DOHH2 (cell line): Measurements from ENCODE around the gene ATP6V1G3.

Experiments used
- H3F3A ChIP-seq: fragments of 200-600 bp; sonication (generic), shearing (Covaris generic); 2 replicates; pipeline ENCODE4 v1.6.0; 2016; ENCODE audit warnings: antibody characterized with exemption, mild to moderate bottlenecking; ENCODE audit not compliant: control insufficient read depth, insufficient read depth
- H3K27ac ChIP-seq: fragments of 200-600 bp; sonication (generic); 2 replicates; pipeline ENCODE4 v1.5.1; 2014; ENCODE audit warnings: low read depth, mild to moderate bottlenecking, low read length, moderate library complexity
- H3K27me3 ChIP-seq: fragments of 200-600 bp; sonication (generic); 2 replicates; pipeline ENCODE4 v1.6.1; 2014; ENCODE audit warnings: mild to moderate bottlenecking, low read length, mixed read lengths; ENCODE audit not compliant: control insufficient read depth
- H3K36me3 ChIP-seq: fragments of 200-600 bp; sonication (generic); 2 replicates; pipeline ENCODE4 v1.6.1; 2014; ENCODE audit warnings: mild to moderate bottlenecking, low read length, moderate library complexity, mixed read lengths; ENCODE audit not compliant: control insufficient read depth
- H3K4me1 ChIP-seq: fragments of 200-600 bp; sonication (generic); 2 replicates; pipeline ENCODE4 v1.6.1; 2014; ENCODE audit warnings: mild to moderate bottlenecking, low read length, mixed read lengths; ENCODE audit not compliant: control insufficient read depth
- H3K4me2 ChIP-seq: fragments of 200-600 bp; sonication (generic); 2 replicates; pipeline ENCODE4 v1.6.0; 2014; ENCODE audit warnings: mild to moderate bottlenecking, low read length, moderate library complexity
- H3K4me3 ChIP-seq: fragments of 200-600 bp; sonication (generic); 2 replicates; pipeline ENCODE4 v1.5.1; 2014; ENCODE audit warnings: mild to moderate bottlenecking, low read length, mixed read lengths
- H3K79me2 ChIP-seq: fragments of 200-600 bp; sonication (generic); 2 replicates; pipeline ENCODE4 v1.6.1; 2014; ENCODE audit warnings: mild to moderate bottlenecking, low read length, mixed read lengths; ENCODE audit not compliant: control insufficient read depth
- H3K9me2 ChIP-seq: fragments of 200-600 bp; sonication (generic); replicated peaks from 2 replicates; pipeline ENCODE4 v1.6.1; 2014; ENCODE audit warnings: mild to moderate bottlenecking, low read length, mixed read lengths; ENCODE audit not compliant: control insufficient read depth
- H3K9me3 ChIP-seq: fragments of 200-600 bp; sonication (generic); 2 replicates; pipeline ENCODE4 v1.6.1; 2014; ENCODE audit warnings: antibody characterized with exemption, low read length, mixed read lengths; ENCODE audit not compliant: control insufficient read depth, insufficient read depth
- H4K20me1 ChIP-seq: fragments of 200-600 bp; sonication (generic); 2 replicates; pipeline ENCODE4 v1.6.0; 2014; ENCODE audit warnings: low read depth, mild to moderate bottlenecking, antibody characterized with exemption, low read length, moderate library complexity; ENCODE audit not compliant: control insufficient read depth, insufficient read depth
- CTCF ChIP-seq: fragments of 200-600 bp; sonication (generic); IDR thresholded peaks from one replicate; pipeline ENCODE4 v1.5.1; 2014; ENCODE audit warnings: antibody characterized with exemption, mild to moderate bottlenecking, low read depth, low read length; ENCODE audit not compliant: poor library complexity, severe bottlenecking
- EZH2phosphoT487 ChIP-seq: fragments of 200-600 bp; sonication (generic); IDR thresholded peaks from 2 replicates; pipeline ENCODE4 v1.6.1; 2017; ENCODE audit warnings: borderline replicate concordance, mild to moderate bottlenecking, antibody characterized with exemption, low read length, moderate library complexity, mixed read lengths

ATP6V1G3 gene

GRCh38 chr1:198494658-198495103, 45.8 kb downstream of the ATP6V1G3 start:
- Histone ChIP-seq H3K4me1 (peaks cover 9% of the 10 kb centered on the region), H3F3A (no peaks in the 10 kb centered on the region; the same call in 1 of the 2 replicates), H3K4me2 (no peak overlapping the region), H3K27me3 (no peaks in the 10 kb centered on the region), H3K36me3 (no peaks in the 10 kb centered on the region), H3K4me3 (no peak overlapping the region), H3K79me2 (no peaks in the 10 kb centered on the region), H3K27ac (no peak overlapping the region), H3K9me3 (no peaks in the 10 kb centered on the region), H4K20me1 (no peaks in the 10 kb centered on the region), H3K9me2 (no peaks in the 10 kb centered on the region)
- TF ChIP-seq CTCF: no peak
- TF ChIP-seq EZH2phosphoT487: no peak

GRCh38 chr1:198494139-198494538, 46.3 kb downstream of the ATP6V1G3 start:
- H3K79me2 ChIP-seq: no peaks in the 10 kb centered on the region
- H3K4me2 ChIP-seq: no peak overlapping the region
- no peak overlapping the region for H3K27ac ChIP-seq
- H3K9me3 ChIP-seq: no peaks in the 10 kb centered on the region
- H4K20me1 ChIP-seq: no peaks in the 10 kb centered on the region
- no peak for TF ChIP-seq EZH2phosphoT487
- no peak for TF ChIP-seq CTCF
- no peaks in the 10 kb centered on the region for H3K9me2 ChIP-seq
- peaks cover 9% of the 10 kb centered on the region for H3K4me1 ChIP-seq
- no peaks in the 10 kb centered on the region for H3K27me3 ChIP-seq
- no peak overlapping the region for H3K4me3 ChIP-seq
- H3K36me3 ChIP-seq: no peaks in the 10 kb centered on the region
- H3F3A ChIP-seq: no peaks in the 10 kb centered on the region; the same call in 1 of the 2 replicates

- H3K9me3 ChIP-seq: no peaks in the 10 kb centered on the region
- no peaks in the 10 kb centered on the region for H3K9me2 ChIP-seq
- no peak overlapping the region for H3K4me2 ChIP-seq
- TF ChIP-seq EZH2phosphoT487 (no peak), CTCF (no peak)
- H3F3A ChIP-seq: no peaks in the 10 kb centered on the region; the same call in 1 of the 2 replicates
- no peak overlapping the region for H3K4me3 ChIP-seq
- H3K27ac ChIP-seq: no peak overlapping the region
- no peaks in the 10 kb centered on the region for H3K36me3 ChIP-seq
- H4K20me1 ChIP-seq: no peaks in the 10 kb centered on the region
- no peaks in the 10 kb centered on the region for H3K79me2 ChIP-seq
- H3K27me3 ChIP-seq: no peaks in the 10 kb centered on the region
- H3K4me1 ChIP-seq: peaks cover 9% of the 10 kb centered on the region
Measured at GRCh38 chr1:198493329-198493728, 47.2 kb downstream of the ATP6V1G3 start.
